Liver (tissue), 9 donors: ENCODE measurements around the gene JAKMIP3. TPM values are rescaled to one million over a fixed set of nuclear protein-coding genes. Genes with fewer than 3 reads are reported as not detected.

Experiments
- DNase-seq: peaks from one replicate; pipeline ENCODE4 v3.0.0-alpha.2; 2017; ENCODE audit warnings: low spot score
- H3K27ac ChIP-seq, 2 donors: one replicate each; pipeline ENCODE4 v1.7.0; 2013; ENCODE audit warnings: inconsistent platforms in 2 of 2, low read length in 2 of 2, control low read depth in 1 of 2, low read depth in 1 of 2, mild to moderate bottlenecking in 1 of 2
- H3K27me3 ChIP-seq, 4 donors: one replicate each; pipeline versions ENCODE4 v1.6.1 to v1.7.0; 2013; ENCODE audit warnings: low read length in 3 of 4, inconsistent platforms in 1 of 4, mild to moderate bottlenecking in 1 of 4, moderate library complexity in 1 of 4; ENCODE audit not compliant: control insufficient read depth in 4 of 4, insufficient read depth in 4 of 4
- H3K36me3 ChIP-seq, 4 donors: one replicate each; pipeline versions ENCODE4 v1.6.1 to v1.7.0; 2013; ENCODE audit warnings: low read length in 3 of 4, mild to moderate bottlenecking in 3 of 4, low read depth in 1 of 4, moderate library complexity in 1 of 4; ENCODE audit not compliant: control insufficient read depth in 4 of 4, insufficient read depth in 3 of 4
- H3K4me1 ChIP-seq, 4 donors: one replicate each; pipeline versions ENCODE4 v1.6.1 to v1.7.0; 2013; ENCODE audit warnings: low read length in 3 of 4, mild to moderate bottlenecking in 3 of 4, moderate library complexity in 1 of 4; ENCODE audit not compliant: control insufficient read depth in 4 of 4, insufficient read depth in 4 of 4
- H3K4me3 ChIP-seq, 3 donors: one replicate each; pipeline versions ENCODE4 v1.6.1 to v1.7.0; 2013; ENCODE audit warnings: low read length in 3 of 3, control low read depth in 1 of 3, low read depth in 1 of 3, mild to moderate bottlenecking in 1 of 3
- H3K9ac ChIP-seq, 2 donors: one replicate each; pipeline ENCODE4 v1.7.0; 2013; ENCODE audit warnings: low read length in 2 of 2, mild to moderate bottlenecking in 2 of 2, moderate library complexity in 2 of 2, control low read depth in 1 of 2, low read depth in 1 of 2
- H3K9me3 ChIP-seq, 4 donors: one replicate each; pipeline versions ENCODE4 v1.6.1 to v1.7.0; 2013; ENCODE audit warnings: low read length in 3 of 4; ENCODE audit not compliant: control insufficient read depth in 4 of 4
- EGR1 ChIP-seq, 2 donors: IDR thresholded peaks; 2 replicates each; pipeline ENCODE4 v1.6.1; 2016 to 2018; ENCODE audit warnings: antibody characterized with exemption in 2 of 2, low read depth in 2 of 2
- FOXA1 ChIP-seq: IDR thresholded peaks from 2 replicates; pipeline ENCODE4 v1.6.1; 2016; ENCODE audit warnings: antibody characterized with exemption
- FOXA2 ChIP-seq: IDR thresholded peaks from 2 replicates; pipeline ENCODE4 v1.6.1; 2016; ENCODE audit warnings: antibody characterized with exemption
- GABPA ChIP-seq, 2 donors: IDR thresholded peaks in 1 of 2; conservative IDR thresholded peaks in 1 of 2; 2 replicates each; pipeline ENCODE4 v1.6.1; 2016; ENCODE audit warnings: antibody characterized with exemption in 2 of 2, mild to moderate bottlenecking in 1 of 2, moderate library complexity in 1 of 2
- HNF4A ChIP-seq, 2 donors: conservative IDR thresholded peaks; 2 replicates each; pipeline ENCODE4 v1.6.1; 2016; ENCODE audit warnings: antibody characterized with exemption in 2 of 2, mild to moderate bottlenecking in 2 of 2
- HNF4G ChIP-seq: IDR thresholded peaks from 2 replicates; pipeline ENCODE4 v1.6.1; 2016; ENCODE audit warnings: antibody characterized with exemption
- JUND ChIP-seq, 2 donors: IDR thresholded peaks; 2 replicates each; pipeline ENCODE4 v1.6.1; 2016; ENCODE audit warnings: antibody characterized with exemption in 2 of 2
- NR2F2 ChIP-seq: IDR thresholded peaks from 2 replicates; pipeline ENCODE4 v1.6.1; 2016; ENCODE audit warnings: antibody characterized with exemption
- RAD21 ChIP-seq, 2 donors: IDR thresholded peaks; 2 replicates each; pipeline ENCODE4 v1.6.1; 2016; ENCODE audit warnings: antibody characterized with exemption in 2 of 2, mild to moderate bottlenecking in 2 of 2
- RXRA ChIP-seq, 2 donors: IDR thresholded peaks; 2 replicates each; pipeline ENCODE4 v1.6.1; 2017 to 2018; ENCODE audit warnings: antibody characterized with exemption in 2 of 2, mild to moderate bottlenecking in 1 of 2
- SP1 ChIP-seq: IDR thresholded peaks from 2 replicates; pipeline ENCODE4 v1.6.1; 2018; ENCODE audit warnings: antibody characterized with exemption, mild to moderate bottlenecking
- TAF1 ChIP-seq: conservative IDR thresholded peaks from 2 replicates; pipeline ENCODE4 v1.6.1; 2016; ENCODE audit warnings: antibody characterized with exemption, mild to moderate bottlenecking
- YY1 ChIP-seq: IDR thresholded peaks from 2 replicates; pipeline ENCODE4 v1.6.1; 2016; ENCODE audit warnings: antibody characterized with exemption, mild to moderate bottlenecking
- WGBS: extraction: QIAGEN DNeasy Blood & Tissue Kit; methylation state at CpG from one replicate; pipeline ENCODE4 v1.1.7; 2013; 5-methylcytosine and 5-hydroxymethylcytosine counted together
- polyA plus RNA-seq, 2 donors: library from polyadenylated mRNA; stranded (reverse) in 1 of 2; unstranded in 1 of 2; fragments of 200-250 nt in 1 of 2; fragments of >200 nt in 1 of 2; fragmentation: Nextera tagmentation in 1 of 2; extraction: Ambion mirVana in 1 of 2; gene quantifications; one replicate each; pipeline versions ENCODE4 v1.2.1 to v1.2.3, GENCODE V29; 2013 to 2015
- total RNA-seq, 2 donors: library from RNA; depleted of rRNA; stranded (reverse); fragments of >200 nt; gene quantifications; one replicate each; pipeline ENCODE4 v1.2.3, GENCODE V29; 2014
- TF ChIP-seq, protein P1 (sequence below): fragments of 150-350 bp; IDR thresholded peaks from 2 replicates; pipeline ENCODE4 v1.5.1; 2017; ENCODE audit warnings: improper control_type of control experiment, low read depth, low read length; ENCODE audit not compliant: missing input control
- TF ChIP-seq, protein P2 (sequence below): IDR thresholded peaks from 2 replicates; pipeline ENCODE4 v1.6.1; 2016; ENCODE audit warnings: antibody characterized with exemption, mild to moderate bottlenecking
- TF ChIP-seq, protein P3 (sequence below): IDR thresholded peaks from 2 replicates; pipeline ENCODE4 v1.6.1; 2016; ENCODE audit warnings: antibody characterized with exemption
- TF ChIP-seq, protein P4 (sequence below): IDR thresholded peaks from 2 replicates; pipeline ENCODE4 v1.6.1; 2016; ENCODE audit warnings: antibody characterized with exemption
- TF ChIP-seq, protein P5 (sequence below): IDR thresholded peaks from 2 replicates; pipeline ENCODE4 v1.6.1; 2016; ENCODE audit warnings: antibody characterized with exemption
- donor health status: healthy.
- donor health status: healthy.
- donor health status: healthy.
- donor health status: healthy.
- donor health status: healthy.

The JAKMIP3 gene
- total and polyA plus RNA-seq, 4 donors = 0.08 to 0.17 (median 0.09) TPM; not detected in 1

DNA sequence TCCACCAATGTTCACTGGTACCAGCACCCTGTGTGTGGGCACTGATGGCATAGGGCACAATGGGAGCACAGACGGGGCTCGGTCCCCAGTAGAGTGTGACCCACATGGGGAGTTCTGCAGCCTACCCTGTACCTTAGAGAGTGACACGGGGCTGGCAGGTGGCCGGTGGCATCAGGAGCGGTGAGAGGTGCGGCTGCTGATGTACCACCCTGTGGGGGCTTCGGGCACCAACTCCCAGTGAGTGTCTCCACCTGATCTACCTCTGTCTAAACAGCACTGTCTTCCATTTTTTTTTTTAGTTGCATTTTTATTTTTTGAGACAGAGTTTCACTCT lies 4.1 kb downstream of the JAKMIP3 start:
- TF ChIP-seq FOXA2 (no peak), RAD21 (IDR thresholded peaks at IDR 0.05) (no peak), GABPA (IDR thresholded peaks at IDR 0.05 in 1 of 2, conservative IDR thresholded peaks at IDR 0.05 in 1 of 2) (no peak), NR2F2 (no peak), FOXA1 (no peak), HNF4G (no peak)
- TF ChIP-seq, protein P1, sequence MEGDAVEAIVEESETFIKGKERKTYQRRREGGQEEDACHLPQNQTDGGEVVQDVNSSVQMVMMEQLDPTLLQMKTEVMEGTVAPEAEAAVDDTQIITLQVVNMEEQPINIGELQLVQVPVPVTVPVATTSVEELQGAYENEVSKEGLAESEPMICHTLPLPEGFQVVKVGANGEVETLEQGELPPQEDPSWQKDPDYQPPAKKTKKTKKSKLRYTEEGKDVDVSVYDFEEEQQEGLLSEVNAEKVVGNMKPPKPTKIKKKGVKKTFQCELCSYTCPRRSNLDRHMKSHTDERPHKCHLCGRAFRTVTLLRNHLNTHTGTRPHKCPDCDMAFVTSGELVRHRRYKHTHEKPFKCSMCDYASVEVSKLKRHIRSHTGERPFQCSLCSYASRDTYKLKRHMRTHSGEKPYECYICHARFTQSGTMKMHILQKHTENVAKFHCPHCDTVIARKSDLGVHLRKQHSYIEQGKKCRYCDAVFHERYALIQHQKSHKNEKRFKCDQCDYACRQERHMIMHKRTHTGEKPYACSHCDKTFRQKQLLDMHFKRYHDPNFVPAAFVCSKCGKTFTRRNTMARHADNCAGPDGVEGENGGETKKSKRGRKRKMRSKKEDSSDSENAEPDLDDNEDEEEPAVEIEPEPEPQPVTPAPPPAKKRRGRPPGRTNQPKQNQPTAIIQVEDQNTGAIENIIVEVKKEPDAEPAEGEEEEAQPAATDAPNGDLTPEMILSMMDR = no peak

DNA sequence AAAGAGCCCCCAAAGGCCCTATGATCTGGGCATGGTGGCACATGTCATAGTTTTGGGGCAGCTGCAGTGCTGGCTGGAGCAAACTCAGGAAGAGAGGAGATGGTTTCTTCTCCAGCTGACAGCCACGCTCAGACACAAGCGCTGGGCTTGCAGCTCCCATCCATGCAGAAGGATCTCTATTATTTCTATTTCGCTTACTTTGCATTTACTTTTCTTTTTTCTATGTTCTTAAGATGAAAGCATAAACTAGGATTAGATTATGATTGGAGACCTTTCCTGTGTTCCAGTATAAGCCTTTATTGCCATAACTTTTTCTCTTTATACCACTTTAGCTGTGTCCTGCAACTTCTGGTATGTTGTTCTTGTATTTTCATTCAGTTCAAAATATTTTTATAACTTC lies 5.0 kb downstream of the JAKMIP3 start:
- no peak for DNase-seq
- Histone ChIP-seq H3K9ac (no peak overlapping the region), H3K36me3 (no peaks in the 10 kb centered on the region), H3K9me3 (no peaks in the 10 kb centered on the region), H3K27ac (no peak overlapping the region), H3K4me3 (no peak overlapping the region), H3K4me1 (peaks cover 0 to 7% (median 3%) of the 10 kb centered on the region in 4 donors), H3K27me3 (no peaks in the 10 kb centered on the region)
- WGBS = 92% methylated on average over 3 of the region's 3 CpGs
- TF ChIP-seq, protein P2, sequence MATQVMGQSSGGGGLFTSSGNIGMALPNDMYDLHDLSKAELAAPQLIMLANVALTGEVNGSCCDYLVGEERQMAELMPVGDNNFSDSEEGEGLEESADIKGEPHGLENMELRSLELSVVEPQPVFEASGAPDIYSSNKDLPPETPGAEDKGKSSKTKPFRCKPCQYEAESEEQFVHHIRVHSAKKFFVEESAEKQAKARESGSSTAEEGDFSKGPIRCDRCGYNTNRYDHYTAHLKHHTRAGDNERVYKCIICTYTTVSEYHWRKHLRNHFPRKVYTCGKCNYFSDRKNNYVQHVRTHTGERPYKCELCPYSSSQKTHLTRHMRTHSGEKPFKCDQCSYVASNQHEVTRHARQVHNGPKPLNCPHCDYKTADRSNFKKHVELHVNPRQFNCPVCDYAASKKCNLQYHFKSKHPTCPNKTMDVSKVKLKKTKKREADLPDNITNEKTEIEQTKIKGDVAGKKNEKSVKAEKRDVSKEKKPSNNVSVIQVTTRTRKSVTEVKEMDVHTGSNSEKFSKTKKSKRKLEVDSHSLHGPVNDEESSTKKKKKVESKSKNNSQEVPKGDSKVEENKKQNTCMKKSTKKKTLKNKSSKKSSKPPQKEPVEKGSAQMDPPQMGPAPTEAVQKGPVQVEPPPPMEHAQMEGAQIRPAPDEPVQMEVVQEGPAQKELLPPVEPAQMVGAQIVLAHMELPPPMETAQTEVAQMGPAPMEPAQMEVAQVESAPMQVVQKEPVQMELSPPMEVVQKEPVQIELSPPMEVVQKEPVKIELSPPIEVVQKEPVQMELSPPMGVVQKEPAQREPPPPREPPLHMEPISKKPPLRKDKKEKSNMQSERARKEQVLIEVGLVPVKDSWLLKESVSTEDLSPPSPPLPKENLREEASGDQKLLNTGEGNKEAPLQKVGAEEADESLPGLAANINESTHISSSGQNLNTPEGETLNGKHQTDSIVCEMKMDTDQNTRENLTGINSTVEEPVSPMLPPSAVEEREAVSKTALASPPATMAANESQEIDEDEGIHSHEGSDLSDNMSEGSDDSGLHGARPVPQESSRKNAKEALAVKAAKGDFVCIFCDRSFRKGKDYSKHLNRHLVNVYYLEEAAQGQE = no peak

More for the DNA sequence above, 4.1 kb downstream of the JAKMIP3 start:
- H3K9ac ChIP-seq = no peak overlapping the region
- peaks cover 0 to 10% (median 8%) of the 10 kb centered on the region in 4 donors for H3K4me1 ChIP-seq
- DNase-seq = no peak
- H3K27me3 ChIP-seq = no peaks in the 10 kb centered on the region
- H3K27ac ChIP-seq = no peak overlapping the region
- H3K36me3 ChIP-seq = no peaks in the 10 kb centered on the region
- no peaks in the 10 kb centered on the region for H3K9me3 ChIP-seq
- WGBS = 76% methylated on average over 7 of the region's 7 CpGs
- no peak overlapping the region for H3K4me3 ChIP-seq

DNA sequence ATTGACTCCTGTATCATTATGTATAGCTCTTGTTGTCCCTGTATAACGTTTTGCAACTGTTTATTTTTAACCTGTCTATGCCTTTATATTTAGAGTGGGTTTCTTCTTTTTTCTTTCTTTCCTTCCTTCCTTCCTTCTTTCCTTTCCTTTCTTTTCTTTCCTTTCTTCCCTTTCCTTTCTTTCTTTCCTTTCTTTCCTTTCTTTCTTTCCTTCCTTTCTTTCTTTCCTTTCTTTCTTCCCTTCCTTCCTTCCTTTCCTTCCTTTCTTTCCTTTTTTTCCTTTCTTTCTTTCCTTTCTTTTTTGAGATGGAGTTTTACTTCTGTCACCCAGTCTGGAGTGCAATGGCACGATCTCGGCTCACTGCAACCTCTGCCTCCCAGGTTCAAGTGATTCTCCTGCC lies 5.9 kb downstream of the JAKMIP3 start:
- H3K27ac ChIP-seq = no peak overlapping the region
- no peak for DNase-seq
- no peaks in the 10 kb centered on the region for H3K4me1 ChIP-seq
- 75% methylated on average over 3 of the region's 3 CpGs for WGBS
- no peaks in the 10 kb centered on the region for H3K36me3 ChIP-seq
- no peak overlapping the region for H3K9ac ChIP-seq
- no peaks in the 10 kb centered on the region for H3K27me3 ChIP-seq
- H3K9me3 ChIP-seq = no peaks in the 10 kb centered on the region
- H3K4me3 ChIP-seq = no peak overlapping the region
- no peak for TF ChIP-seq RXRA (IDR thresholded peaks at IDR 0.05)
- TF ChIP-seq YY1 = no peak
- no peak for TF ChIP-seq SP1
- no peak for TF ChIP-seq HNF4A (conservative IDR thresholded peaks at IDR 0.05)
- no peak for TF ChIP-seq RAD21 (IDR thresholded peaks at IDR 0.05)
- TF ChIP-seq EGR1 (IDR thresholded peaks at IDR 0.05; ENCODE audit: low read depth in 2 of 2) = no peak
- no peak for TF ChIP-seq JUND (IDR thresholded peaks at IDR 0.05)
- TF ChIP-seq FOXA1 = no peak
- TF ChIP-seq FOXA2 = no peak
- TF ChIP-seq GABPA (IDR thresholded peaks at IDR 0.05 in 1 of 2, conservative IDR thresholded peaks at IDR 0.05 in 1 of 2) = no peak
- no peak for TF ChIP-seq HNF4G
- TF ChIP-seq, protein P3, sequence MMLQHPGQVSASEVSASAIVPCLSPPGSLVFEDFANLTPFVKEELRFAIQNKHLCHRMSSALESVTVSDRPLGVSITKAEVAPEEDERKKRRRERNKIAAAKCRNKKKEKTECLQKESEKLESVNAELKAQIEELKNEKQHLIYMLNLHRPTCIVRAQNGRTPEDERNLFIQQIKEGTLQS = no peak
- TF ChIP-seq, protein P4, sequence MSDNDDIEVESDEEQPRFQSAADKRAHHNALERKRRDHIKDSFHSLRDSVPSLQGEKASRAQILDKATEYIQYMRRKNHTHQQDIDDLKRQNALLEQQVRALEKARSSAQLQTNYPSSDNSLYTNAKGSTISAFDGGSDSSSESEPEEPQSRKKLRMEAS = no peak
- TF ChIP-seq, protein P5, sequence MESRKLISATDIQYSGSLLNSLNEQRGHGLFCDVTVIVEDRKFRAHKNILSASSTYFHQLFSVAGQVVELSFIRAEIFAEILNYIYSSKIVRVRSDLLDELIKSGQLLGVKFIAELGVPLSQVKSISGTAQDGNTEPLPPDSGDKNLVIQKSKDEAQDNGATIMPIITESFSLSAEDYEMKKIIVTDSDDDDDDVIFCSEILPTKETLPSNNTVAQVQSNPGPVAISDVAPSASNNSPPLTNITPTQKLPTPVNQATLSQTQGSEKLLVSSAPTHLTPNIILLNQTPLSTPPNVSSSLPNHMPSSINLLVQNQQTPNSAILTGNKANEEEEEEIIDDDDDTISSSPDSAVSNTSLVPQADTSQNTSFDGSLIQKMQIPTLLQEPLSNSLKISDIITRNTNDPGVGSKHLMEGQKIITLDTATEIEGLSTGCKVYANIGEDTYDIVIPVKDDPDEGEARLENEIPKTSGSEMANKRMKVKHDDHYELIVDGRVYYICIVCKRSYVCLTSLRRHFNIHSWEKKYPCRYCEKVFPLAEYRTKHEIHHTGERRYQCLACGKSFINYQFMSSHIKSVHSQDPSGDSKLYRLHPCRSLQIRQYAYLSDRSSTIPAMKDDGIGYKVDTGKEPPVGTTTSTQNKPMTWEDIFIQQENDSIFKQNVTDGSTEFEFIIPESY = no peak
- no peak for TF ChIP-seq TAF1
- no peak for TF ChIP-seq NR2F2
- TF ChIP-seq, protein P1 = no peak
